ENCODE measurements around the gene EEF2.
"Not testable (repeated sequence)": the region's sequence is repeated elsewhere in the genome, so short reads cannot be mapped to it uniquely, and the experiment has no call there.

The EEF2 gene

GRCh38 chr19:4014541-4015491 lies 29.6 kb upstream of the EEF2 start:
- DNase-seq: no peak

- DNase-seq: no peak
These were observed 28.8 kb upstream of the EEF2 start for GRCh38 chr19:4013886-4014540.

- no peak for DNase-seq
These were observed 27.8 kb upstream of the EEF2 start for GRCh38 chr19:4012975-4013634.

- no peak for DNase-seq
These were observed 27.1 kb upstream of the EEF2 start for GRCh38 chr19:4012092-4012974.

GRCh38 chr19:4011430-4011829 lies 26.2 kb upstream of the EEF2 start:
- DNase-seq: not testable (repeated sequence)

GRCh38 chr19:4010808-4011110 lies 25.5 kb upstream of the EEF2 start:
- DNase-seq: no peak

GRCh38 chr19:4009990-4010807 lies 24.9 kb upstream of the EEF2 start:
- DNase-seq: no peak

- DNase-seq: no peak
These were observed 22.7 kb upstream of the EEF2 start for GRCh38 chr19:4007836-4008539.

GRCh38 chr19:4007021-4007835 lies 22.0 kb upstream of the EEF2 start, which contains the start of gene PIAS4:
PIAS4 (plus strand) TSS chr19:4007736; CDS start chr19:4007761, 25 bp downstream.
- peak; percentile 95 for DNase-seq

GRCh38 chr19:4005436-4005835 lies 20.2 kb upstream of the EEF2 start:
- DNase-seq: not testable (repeated sequence)

- DNase-seq: not testable (repeated sequence)
These were observed 15.5 kb upstream of the EEF2 start for GRCh38 chr19:4000798-4001197.

GRCh38 chr19:3998667-3999412 lies 13.6 kb upstream of the EEF2 start:
- not testable (repeated sequence) for DNase-seq

- no peak for DNase-seq
These were observed 10.3 kb upstream of the EEF2 start for GRCh38 chr19:3995607-3996006.

GRCh38 chr19:3990815-3991117 lies 5.5 kb upstream of the EEF2 start:
- no peak for DNase-seq

- peak; percentile 77 for DNase-seq
These were observed 2.5 kb upstream of the EEF2 start for GRCh38 chr19:3987619-3988371.

GRCh38 chr19:3986260-3987041 lies 1.2 kb upstream of the EEF2 start:
- DNase-seq: peak; percentile 79

- no peak for DNase-seq
These were observed 488 bp upstream of the EEF2 start for GRCh38 chr19:3985643-3986259.

- no peak for DNase-seq
These were observed 717 bp downstream of the EEF2 start for GRCh38 chr19:3984584-3984907.

Measured in fibroblast of skin of right biceps (primary cell).